Tibial nerve (tissue), 4 donors: Measurements from ENCODE around the gene CDH5. TPM values are rescaled to one million over a fixed set of nuclear protein-coding genes. Genes with fewer than 3 reads are reported as not detected.

ENCODE experiments used
- DNase-seq, 2 donors: peaks; one replicate each; pipeline ENCODE4 v3.0.0-alpha.2; 2019; ENCODE audit warnings: low spot score in 2 of 2
- H3K27ac ChIP-seq, 4 donors: fragments of 200-600 bp; sonication (generic) in 3 of 4; one replicate each; pipeline ENCODE4 v1.5.1; 2017 to 2019; ENCODE audit warnings: mild to moderate bottlenecking in 1 of 4
- H3K27me3 ChIP-seq, 2 donors: fragments of 200-600 bp; sonication (generic) in 1 of 2; one replicate each; pipeline versions ENCODE4 v1.5.1 to v1.6.0; 2017 to 2019
- H3K36me3 ChIP-seq, 3 donors: fragments of 200-600 bp; sonication (generic); one replicate each; pipeline ENCODE4 v1.5.1; 2018 to 2019
- H3K4me1 ChIP-seq, 4 donors: fragments of 200-600 bp; sonication (generic) in 3 of 4; one replicate each; pipeline ENCODE4 v1.5.1; 2017 to 2019
- H3K4me3 ChIP-seq, 4 donors: fragments of 200-600 bp; sonication (generic) in 3 of 4; one replicate each; pipeline ENCODE4 v1.5.1; 2017 to 2019; ENCODE audit warnings: mild to moderate bottlenecking in 1 of 4, moderate library complexity in 1 of 4
- H3K9me3 ChIP-seq, 4 donors: fragments of 200-600 bp; sonication (generic) in 3 of 4; one replicate each; pipeline ENCODE4 v1.5.1; 2017 to 2019
- CTCF ChIP-seq, 5 experiments: fragments of 200-600 bp in 3 of 5; fragments of 450-650 bp in 2 of 5; sonication (generic) in 3 of 5; IDR thresholded peaks; one replicate each; pipeline ENCODE4 v1.5.1; 2016 to 2019; ENCODE audit warnings: antibody characterized with exemption in 5 of 5, mild to moderate bottlenecking in 3 of 5, moderate library complexity in 2 of 5
- EP300 ChIP-seq, 2 donors: sonication (generic); formaldehyde crosslinking; IDR thresholded peaks; one replicate each; pipeline ENCODE4 v1.6.1; 2017; ENCODE audit warnings: antibody characterized with exemption in 2 of 2, mild to moderate bottlenecking in 1 of 2
- POLR2A ChIP-seq, 2 donors: fragments of 450-650 bp; IDR thresholded peaks; one replicate each; pipeline ENCODE4 v1.6.1; 2017; ENCODE audit warnings: antibody characterized with exemption in 2 of 2, mild to moderate bottlenecking in 2 of 2, moderate library complexity in 2 of 2
- WGBS, 2 donors: methylation state at CpG; one replicate each; pipeline ENCODE4 v1.1.5; 2018; 5-methylcytosine and 5-hydroxymethylcytosine counted together
- total RNA-seq, 4 donors: library from RNA; depleted of rRNA; stranded (reverse); fragments of >200 nt; gene quantifications; one replicate each; pipeline ENCODE4 v1.1.0, GENCODE V29; 2016

CDH5 gene
- total RNA-seq, 4 donors from 2014 or later, result 47.3 to 79.3 (median 67.0) TPM

GRCh38 chr16:66380421-66380820, 13.9 kb downstream of the CDH5 start:
- Histone ChIP-seq H3K27me3 (no peaks in the 10 kb centered on the region), H3K27ac (no peak overlapping the region), H3K36me3 (no peaks in the 10 kb centered on the region), H3K4me1 (peaks cover 0 to 28% (median 0%) of the 10 kb centered on the region in 4 donors), H3K4me3 (no peak overlapping the region), H3K9me3 (no peaks in the 10 kb centered on the region)
- TF ChIP-seq EP300 (IDR thresholded peaks at IDR 0.05), result no peak
- TF ChIP-seq POLR2A (IDR thresholded peaks at IDR 0.05), result no peak
- TF ChIP-seq CTCF (IDR thresholded peaks at IDR 0.05), result no peak
- DNase-seq, result no peak
- 92 to 93% methylated on average over 3 of the region's 3 CpGs for WGBS, 2 donors

GRCh38 chr16:66381585-66382170, 15.2 kb downstream of the CDH5 start:
- Histone ChIP-seq H3K36me3 (no peaks in the 10 kb centered on the region), H3K9me3 (no peaks in the 10 kb centered on the region), H3K27me3 (no peaks in the 10 kb centered on the region), H3K4me3 (no peak overlapping the region), H3K4me1 (peaks cover 0 to 19% (median 0%) of the 10 kb centered on the region in 4 donors), H3K27ac (peak overlapping the region in 2 of 4 donors; percentile 75 to 80)
- 85 to 89% methylated on average over 5 of the region's 5 CpGs for WGBS, 2 donors
- no peak for DNase-seq
- TF ChIP-seq EP300 (IDR thresholded peaks at IDR 0.05) (no peak), CTCF (IDR thresholded peaks at IDR 0.05) (no peak), POLR2A (IDR thresholded peaks at IDR 0.05) (no peak)

GRCh38 chr16:66382171-66382965, 15.9 kb downstream of the CDH5 start:
- Histone ChIP-seq H3K4me3 (no peak overlapping the region), H3K4me1 (peaks cover 0 to 16% (median 0%) of the 10 kb centered on the region in 4 donors), H3K9me3 (no peaks in the 10 kb centered on the region), H3K27me3 (no peaks in the 10 kb centered on the region), H3K36me3 (no peaks in the 10 kb centered on the region), H3K27ac (peak overlapping the region in 3 of 4 donors; percentile 19 to 80 (median 75))
- 60 to 73% methylated on average over 13 of the region's 13 CpGs for WGBS, 2 donors
- TF ChIP-seq POLR2A (IDR thresholded peaks at IDR 0.05) (no peak), EP300 (IDR thresholded peaks at IDR 0.05) (peak; percentile 44 to 55), CTCF (IDR thresholded peaks at IDR 0.05) (no peak)
- no peak for DNase-seq

- Histone ChIP-seq H3K4me1 (peaks cover 0 to 19% (median 0%) of the 10 kb centered on the region in 4 donors), H3K9me3 (no peaks in the 10 kb centered on the region), H3K4me3 (no peak overlapping the region), H3K27me3 (no peaks in the 10 kb centered on the region), H3K27ac (peak overlapping the region in 3 of 4 donors; percentile 19 to 80 (median 75)), H3K36me3 (no peaks in the 10 kb centered on the region)
- no peak for DNase-seq
- 50 to 56% methylated on average over 3 of the region's 3 CpGs for WGBS, 2 donors
- TF ChIP-seq EP300 (IDR thresholded peaks at IDR 0.05) (no peak), POLR2A (IDR thresholded peaks at IDR 0.05) (no peak), CTCF (IDR thresholded peaks at IDR 0.05) (no peak)
Measured at GRCh38 chr16:66382966-66383299, 16.4 kb downstream of the CDH5 start.

- WGBS, 2 donors, result 76 to 89% methylated on average over 4 of the region's 4 CpGs
- peak overlapping the region in 2 of 4 donors; percentile 74 to 75 for H3K27ac ChIP-seq
- DNase-seq, result no peak
Measured at GRCh38 chr16:66383551-66383950, 17.1 kb downstream of the CDH5 start.

More at GRCh38 chr16:66383551-66383950, 17.1 kb downstream of the CDH5 start:
- TF ChIP-seq POLR2A (IDR thresholded peaks at IDR 0.05) (no peak), EP300 (IDR thresholded peaks at IDR 0.05) (no peak), CTCF (IDR thresholded peaks at IDR 0.05) (no peak)
- no peaks in the 10 kb centered on the region for H3K9me3 ChIP-seq
- H3K4me3 ChIP-seq, result no peak overlapping the region
- no peaks in the 10 kb centered on the region for H3K27me3 ChIP-seq
- H3K4me1 ChIP-seq, result peaks cover 0 to 19% (median 0%) of the 10 kb centered on the region in 4 donors
- no peaks in the 10 kb centered on the region for H3K36me3 ChIP-seq
